ENCODE results near the gene CHCHD5.
"Not testable (repeated sequence)": the region's sequence is repeated elsewhere in the genome, so short reads cannot be mapped to it uniquely, and the experiment has no call there.

CHCHD5 gene

DNA sequence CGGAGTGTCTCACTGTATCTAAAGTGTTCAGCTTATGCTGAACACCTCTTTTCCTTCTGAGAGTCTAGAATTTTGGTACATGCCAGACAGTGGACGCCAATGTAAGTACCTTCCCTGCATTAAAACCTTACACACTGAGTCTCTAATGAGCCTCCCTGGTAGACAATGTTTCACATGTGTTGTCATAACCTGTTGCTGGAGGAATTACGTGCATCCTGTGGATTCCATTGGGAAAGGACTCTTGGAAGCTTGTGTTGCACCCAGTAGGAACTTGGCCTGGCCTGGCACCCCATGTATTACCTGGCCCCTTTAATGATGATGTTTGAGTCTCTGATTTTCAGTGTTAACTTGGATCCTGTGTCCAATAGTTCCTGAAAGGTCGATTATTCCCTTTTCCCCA lies 20.5 kb downstream of the CHCHD5 start:
- H3K27ac ChIP-seq (ENCODE audit: low read depth, low read length): no peak overlapping the region
- H3K4me1 ChIP-seq (ENCODE audit: control insufficient read depth in 5 of 5, insufficient read depth in 5 of 5, low read length in 5 of 5): peaks cover 0 to 20% (median 6%) of the 10 kb centered on the region in 5 donors
- no peaks in the 10 kb centered on the region for H3K9me3 ChIP-seq (ENCODE audit: control insufficient read depth in 5 of 5, low read length in 5 of 5)
- H3K4me3 ChIP-seq (ENCODE audit: low read depth in 1 of 5, low read length in 5 of 5): no peak overlapping the region
- no peaks in the 10 kb centered on the region for H3K27me3 ChIP-seq (ENCODE audit: control insufficient read depth in 5 of 5, insufficient read depth in 4 of 5, low read length in 5 of 5)
- H3K36me3 ChIP-seq (ENCODE audit: control insufficient read depth in 5 of 5, insufficient read depth in 5 of 5, low read length in 5 of 5): no peaks in the 10 kb centered on the region
- H3K9ac ChIP-seq (ENCODE audit: low read length in 5 of 5): no peak overlapping the region

GRCh38 chr2:112605926-112606325 lies 21.5 kb downstream of the CHCHD5 start:
- Histone ChIP-seq H3K27ac (ENCODE audit: low read depth, low read length) (no peak overlapping the region), H3K9me3 (ENCODE audit: control insufficient read depth in 5 of 5, low read length in 5 of 5) (no peaks in the 10 kb centered on the region), H3K4me3 (ENCODE audit: low read depth in 1 of 5, low read length in 5 of 5) (no peak overlapping the region), H3K27me3 (ENCODE audit: control insufficient read depth in 5 of 5, insufficient read depth in 4 of 5, low read length in 5 of 5) (no peaks in the 10 kb centered on the region), H3K4me1 (ENCODE audit: control insufficient read depth in 5 of 5, insufficient read depth in 5 of 5, low read length in 5 of 5) (peaks cover 0 to 10% (median 0%) of the 10 kb centered on the region in 5 donors), H3K9ac (ENCODE audit: low read length in 5 of 5) (no peak overlapping the region), H3K36me3 (ENCODE audit: control insufficient read depth in 5 of 5, insufficient read depth in 5 of 5, low read length in 5 of 5) (no peaks in the 10 kb centered on the region)

DNA sequence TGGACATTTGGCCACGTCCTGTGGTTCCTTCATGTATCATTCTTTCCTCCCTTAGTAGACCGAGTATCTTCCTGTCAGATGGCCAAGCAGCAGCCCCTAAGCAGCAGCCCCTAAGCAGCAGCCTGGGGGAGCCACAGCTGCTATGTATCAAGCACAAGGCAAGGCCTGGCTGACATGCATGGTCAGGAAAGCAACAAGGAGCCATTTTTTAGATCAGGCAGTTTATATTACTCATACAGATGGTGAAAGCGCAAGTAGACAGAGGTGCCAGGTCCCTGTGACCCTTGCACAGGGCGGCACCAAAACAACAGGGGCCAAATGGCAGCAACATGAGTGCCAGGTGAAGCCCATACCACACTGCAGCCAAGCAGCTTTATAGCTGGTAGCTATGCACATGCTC lies 22.1 kb downstream of the CHCHD5 start:
- no peak overlapping the region for H3K9ac ChIP-seq (ENCODE audit: low read length in 5 of 5)
- no peak overlapping the region for H3K4me3 ChIP-seq (ENCODE audit: low read depth in 1 of 5, low read length in 5 of 5)
- H3K27me3 ChIP-seq (ENCODE audit: control insufficient read depth in 5 of 5, insufficient read depth in 4 of 5, low read length in 5 of 5): no peaks in the 10 kb centered on the region
- no peaks in the 10 kb centered on the region for H3K9me3 ChIP-seq (ENCODE audit: control insufficient read depth in 5 of 5, low read length in 5 of 5)
- H3K36me3 ChIP-seq (ENCODE audit: control insufficient read depth in 5 of 5, insufficient read depth in 5 of 5, low read length in 5 of 5): no peaks in the 10 kb centered on the region
- H3K27ac ChIP-seq (ENCODE audit: low read depth, low read length): no peak overlapping the region
- H3K4me1 ChIP-seq (ENCODE audit: control insufficient read depth in 5 of 5, insufficient read depth in 5 of 5, low read length in 5 of 5): peaks cover 0 to 4% (median 0%) of the 10 kb centered on the region in 5 donors

GRCh38 chr2:112607680-112608438 lies 23.4 kb downstream of the CHCHD5 start:
- H3K4me1 ChIP-seq (ENCODE audit: control insufficient read depth in 5 of 5, insufficient read depth in 5 of 5, low read length in 5 of 5): no peaks in the 10 kb centered on the region
- no peak overlapping the region for H3K9ac ChIP-seq (ENCODE audit: low read length in 5 of 5)
- no peak overlapping the region for H3K4me3 ChIP-seq (ENCODE audit: low read depth in 1 of 5, low read length in 5 of 5)
- H3K27ac ChIP-seq (ENCODE audit: low read depth, low read length): no peak overlapping the region
- H3K9me3 ChIP-seq (ENCODE audit: control insufficient read depth in 5 of 5, low read length in 5 of 5): no peaks in the 10 kb centered on the region
- H3K27me3 ChIP-seq (ENCODE audit: control insufficient read depth in 5 of 5, insufficient read depth in 4 of 5, low read length in 5 of 5): no peaks in the 10 kb centered on the region
- H3K36me3 ChIP-seq (ENCODE audit: control insufficient read depth in 5 of 5, insufficient read depth in 5 of 5, low read length in 5 of 5): no peaks in the 10 kb centered on the region

- H3K27me3 ChIP-seq (ENCODE audit: control insufficient read depth in 5 of 5, insufficient read depth in 4 of 5, low read length in 5 of 5); H3K27ac ChIP-seq (ENCODE audit: low read depth, low read length); H3K9ac ChIP-seq (ENCODE audit: low read length in 5 of 5); H3K4me3 ChIP-seq (ENCODE audit: low read depth in 1 of 5, low read length in 5 of 5); H3K36me3 ChIP-seq (ENCODE audit: control insufficient read depth in 5 of 5, insufficient read depth in 5 of 5, low read length in 5 of 5); H3K4me1 ChIP-seq (ENCODE audit: control insufficient read depth in 5 of 5, insufficient read depth in 5 of 5, low read length in 5 of 5); H3K9me3 ChIP-seq (ENCODE audit: control insufficient read depth in 5 of 5, low read length in 5 of 5): not testable (repeated sequence)
Measured at GRCh38 chr2:112609320-112609719, 24.9 kb downstream of the CHCHD5 start.

DNA sequence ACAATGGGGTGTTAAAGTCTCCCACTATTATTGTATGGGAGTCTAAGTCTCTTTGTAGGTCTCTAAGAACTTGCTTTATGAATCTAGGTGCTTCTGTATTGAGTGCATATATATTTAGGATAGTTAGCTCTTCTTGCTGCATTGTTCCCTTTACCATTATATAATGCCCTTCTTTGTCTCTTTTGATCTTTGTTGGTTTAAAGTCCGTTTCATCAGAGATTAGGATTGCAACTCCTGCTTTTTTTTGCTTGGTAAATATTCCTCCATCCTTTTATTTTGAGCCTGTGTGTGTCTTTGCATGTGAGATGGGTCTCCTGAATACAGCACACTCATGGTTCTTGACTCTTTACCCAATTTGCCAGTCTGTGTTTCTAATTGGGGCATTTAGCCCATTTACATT lies 27.9 kb downstream of the CHCHD5 start:
- H3K4me1 ChIP-seq (ENCODE audit: control insufficient read depth in 5 of 5, insufficient read depth in 5 of 5, low read length in 5 of 5); H3K27ac ChIP-seq (ENCODE audit: low read depth, low read length); H3K9ac ChIP-seq (ENCODE audit: low read length in 5 of 5); H3K36me3 ChIP-seq (ENCODE audit: control insufficient read depth in 5 of 5, insufficient read depth in 5 of 5, low read length in 5 of 5); H3K27me3 ChIP-seq (ENCODE audit: control insufficient read depth in 5 of 5, insufficient read depth in 4 of 5, low read length in 5 of 5); H3K9me3 ChIP-seq (ENCODE audit: control insufficient read depth in 5 of 5, low read length in 5 of 5); H3K4me3 ChIP-seq (ENCODE audit: low read depth in 1 of 5, low read length in 5 of 5): not testable (repeated sequence)

- Histone ChIP-seq H3K9me3 (ENCODE audit: control insufficient read depth in 5 of 5, low read length in 5 of 5) (no peaks in the 10 kb centered on the region), H3K27me3 (ENCODE audit: control insufficient read depth in 5 of 5, insufficient read depth in 4 of 5, low read length in 5 of 5) (no peaks in the 10 kb centered on the region), H3K4me3 (ENCODE audit: low read depth in 1 of 5, low read length in 5 of 5) (no peak overlapping the region), H3K9ac (ENCODE audit: low read length in 5 of 5) (no peak overlapping the region), H3K27ac (ENCODE audit: low read depth, low read length) (no peak overlapping the region), H3K36me3 (ENCODE audit: control insufficient read depth in 5 of 5, insufficient read depth in 5 of 5, low read length in 5 of 5) (no peaks in the 10 kb centered on the region), H3K4me1 (ENCODE audit: control insufficient read depth in 5 of 5, insufficient read depth in 5 of 5, low read length in 5 of 5) (peaks cover 0 to 4% (median 0%) of the 10 kb centered on the region in 5 donors)
Measured at GRCh38 chr2:112614201-112614840, 29.9 kb downstream of the CHCHD5 start.

- no peak overlapping the region for H3K27ac ChIP-seq (ENCODE audit: low read depth, low read length)
- H3K9ac ChIP-seq (ENCODE audit: low read length in 5 of 5): no peak overlapping the region
- H3K27me3 ChIP-seq (ENCODE audit: control insufficient read depth in 5 of 5, insufficient read depth in 4 of 5, low read length in 5 of 5): no peaks in the 10 kb centered on the region
- H3K9me3 ChIP-seq (ENCODE audit: control insufficient read depth in 5 of 5, low read length in 5 of 5): no peaks in the 10 kb centered on the region
- H3K4me3 ChIP-seq (ENCODE audit: low read depth in 1 of 5, low read length in 5 of 5): no peak overlapping the region
- H3K4me1 ChIP-seq (ENCODE audit: control insufficient read depth in 5 of 5, insufficient read depth in 5 of 5, low read length in 5 of 5): peaks cover 0 to 6% (median 0%) of the 10 kb centered on the region in 5 donors
- H3K36me3 ChIP-seq (ENCODE audit: control insufficient read depth in 5 of 5, insufficient read depth in 5 of 5, low read length in 5 of 5): no peaks in the 10 kb centered on the region
Measured at GRCh38 chr2:112615051-112615450, 30.6 kb downstream of the CHCHD5 start.

- not testable (repeated sequence) for H3K9me3 ChIP-seq (ENCODE audit: control insufficient read depth in 5 of 5, low read length in 5 of 5)
Measured at GRCh38 chr2:112615798-112616197, 31.4 kb downstream of the CHCHD5 start.

DNA sequence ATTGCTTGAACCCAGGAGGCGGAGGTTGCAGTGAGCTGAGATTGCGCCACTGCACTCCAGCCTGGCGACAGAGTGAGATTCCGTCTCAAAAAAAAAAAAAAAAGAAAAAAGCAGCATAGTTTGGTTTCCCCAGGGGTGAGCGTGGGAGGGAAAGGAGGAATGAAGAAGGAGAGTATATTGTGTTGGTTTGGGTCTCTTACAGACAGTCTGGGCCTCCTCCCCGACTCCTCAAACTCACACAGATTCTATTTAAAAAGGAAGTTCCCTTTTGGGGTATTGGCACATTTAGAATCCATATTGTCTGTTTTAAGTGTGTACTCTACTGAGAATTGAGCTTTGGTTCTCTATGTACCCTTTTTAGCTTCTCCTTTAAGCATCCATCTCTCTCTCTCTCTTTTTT lies 34.0 kb downstream of the CHCHD5 start:
- Histone ChIP-seq H3K9ac (ENCODE audit: low read length in 5 of 5) (no peak overlapping the region), H3K4me3 (ENCODE audit: low read depth in 1 of 5, low read length in 5 of 5) (no peak overlapping the region), H3K27me3 (ENCODE audit: control insufficient read depth in 5 of 5, insufficient read depth in 4 of 5, low read length in 5 of 5) (peaks cover 0 to 3% (median 0%) of the 10 kb centered on the region in 5 donors), H3K4me1 (ENCODE audit: control insufficient read depth in 5 of 5, insufficient read depth in 5 of 5, low read length in 5 of 5) (peaks cover 0 to 12% (median 6%) of the 10 kb centered on the region in 5 donors), H3K36me3 (ENCODE audit: control insufficient read depth in 5 of 5, insufficient read depth in 5 of 5, low read length in 5 of 5) (no peaks in the 10 kb centered on the region), H3K9me3 (ENCODE audit: control insufficient read depth in 5 of 5, low read length in 5 of 5) (no peaks in the 10 kb centered on the region), H3K27ac (ENCODE audit: low read depth, low read length) (no peak overlapping the region)

More at GRCh38 chr2:112615798-112616197, 31.4 kb downstream of the CHCHD5 start:
- H3K27me3 ChIP-seq (ENCODE audit: control insufficient read depth in 5 of 5, insufficient read depth in 4 of 5, low read length in 5 of 5); H3K9ac ChIP-seq (ENCODE audit: low read length in 5 of 5); H3K36me3 ChIP-seq (ENCODE audit: control insufficient read depth in 5 of 5, insufficient read depth in 5 of 5, low read length in 5 of 5); H3K27ac ChIP-seq (ENCODE audit: low read depth, low read length); H3K4me3 ChIP-seq (ENCODE audit: low read depth in 1 of 5, low read length in 5 of 5): not testable (repeated sequence)
- H3K4me1 ChIP-seq (ENCODE audit: control insufficient read depth in 5 of 5, insufficient read depth in 5 of 5, low read length in 5 of 5): peaks cover 0 to 10% (median 3%) of the 10 kb centered on the region in 5 donors

All from subcutaneous abdominal adipose tissue (tissue), 5 donors.